ENCODE data around the gene TMEM53.

Gene TMEM53

DNA sequence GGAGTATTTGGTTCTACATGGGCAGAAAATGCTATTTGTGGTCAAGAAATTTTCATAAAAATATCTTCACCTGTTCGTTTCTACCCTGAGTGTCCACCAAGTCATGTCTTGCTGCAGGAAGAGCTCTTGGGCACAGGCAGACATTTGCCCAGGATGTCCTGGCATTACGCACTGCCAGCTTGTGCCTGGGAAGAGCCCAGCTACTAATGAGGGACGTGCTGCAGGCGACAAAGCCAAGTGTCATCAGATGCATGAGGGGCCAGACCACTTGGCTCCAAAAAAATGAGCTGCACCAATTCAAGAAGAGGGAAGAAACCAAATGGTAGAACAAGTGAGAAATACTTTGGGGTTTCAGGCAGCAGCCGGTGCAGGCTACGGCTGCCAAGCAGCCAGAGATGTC is 43.8 kb upstream of the TMEM53 start:
- H3K27ac ChIP-seq: no peak overlapping the region
- TF ChIP-seq, protein P1, sequence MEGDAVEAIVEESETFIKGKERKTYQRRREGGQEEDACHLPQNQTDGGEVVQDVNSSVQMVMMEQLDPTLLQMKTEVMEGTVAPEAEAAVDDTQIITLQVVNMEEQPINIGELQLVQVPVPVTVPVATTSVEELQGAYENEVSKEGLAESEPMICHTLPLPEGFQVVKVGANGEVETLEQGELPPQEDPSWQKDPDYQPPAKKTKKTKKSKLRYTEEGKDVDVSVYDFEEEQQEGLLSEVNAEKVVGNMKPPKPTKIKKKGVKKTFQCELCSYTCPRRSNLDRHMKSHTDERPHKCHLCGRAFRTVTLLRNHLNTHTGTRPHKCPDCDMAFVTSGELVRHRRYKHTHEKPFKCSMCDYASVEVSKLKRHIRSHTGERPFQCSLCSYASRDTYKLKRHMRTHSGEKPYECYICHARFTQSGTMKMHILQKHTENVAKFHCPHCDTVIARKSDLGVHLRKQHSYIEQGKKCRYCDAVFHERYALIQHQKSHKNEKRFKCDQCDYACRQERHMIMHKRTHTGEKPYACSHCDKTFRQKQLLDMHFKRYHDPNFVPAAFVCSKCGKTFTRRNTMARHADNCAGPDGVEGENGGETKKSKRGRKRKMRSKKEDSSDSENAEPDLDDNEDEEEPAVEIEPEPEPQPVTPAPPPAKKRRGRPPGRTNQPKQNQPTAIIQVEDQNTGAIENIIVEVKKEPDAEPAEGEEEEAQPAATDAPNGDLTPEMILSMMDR (conservative IDR thresholded peaks at IDR 0.05): no peak

DNA sequence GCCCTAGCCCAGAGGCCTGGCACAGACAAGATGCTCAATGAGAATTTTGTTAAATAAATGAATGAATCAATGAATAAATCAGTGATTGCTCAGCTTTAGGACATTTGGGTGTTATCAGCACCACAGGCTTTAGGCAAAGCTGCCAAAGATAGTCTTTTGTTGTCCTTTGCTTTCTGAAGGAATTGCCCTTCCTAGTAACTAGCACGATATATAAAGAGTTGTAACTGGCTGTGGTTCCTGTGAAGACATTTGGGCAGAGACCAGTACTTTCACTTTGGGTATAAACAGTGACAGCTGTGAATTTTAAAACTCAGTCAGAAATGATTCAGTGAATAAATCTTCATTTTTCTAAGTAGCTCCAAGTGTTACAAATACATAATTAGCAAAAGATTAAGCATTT is 43.4 kb upstream of the TMEM53 start:
- H3K27ac ChIP-seq: no peak overlapping the region
- TF ChIP-seq, protein P1 (conservative IDR thresholded peaks at IDR 0.05): no peak

DNA sequence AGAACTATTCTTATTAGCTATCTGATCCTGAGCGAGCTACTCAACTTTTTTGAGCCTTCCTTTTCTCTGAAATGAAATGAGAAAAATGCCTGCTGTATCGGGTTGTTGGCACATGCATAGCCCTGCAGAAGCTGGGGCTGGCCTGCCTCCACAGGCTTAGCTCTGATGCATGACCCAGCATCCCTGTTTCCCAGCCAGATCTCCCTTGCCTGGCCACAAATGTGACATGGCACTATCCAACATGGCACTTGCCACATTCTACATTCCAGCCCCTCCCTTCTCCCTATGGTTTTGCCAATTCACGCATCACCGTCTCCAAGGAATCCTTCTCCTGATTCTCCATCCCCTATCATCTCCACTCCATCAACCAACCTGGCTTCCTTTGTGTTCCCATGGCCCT is 42.9 kb upstream of the TMEM53 start:
- TF ChIP-seq, protein P1 (conservative IDR thresholded peaks at IDR 0.05): no peak

DNA sequence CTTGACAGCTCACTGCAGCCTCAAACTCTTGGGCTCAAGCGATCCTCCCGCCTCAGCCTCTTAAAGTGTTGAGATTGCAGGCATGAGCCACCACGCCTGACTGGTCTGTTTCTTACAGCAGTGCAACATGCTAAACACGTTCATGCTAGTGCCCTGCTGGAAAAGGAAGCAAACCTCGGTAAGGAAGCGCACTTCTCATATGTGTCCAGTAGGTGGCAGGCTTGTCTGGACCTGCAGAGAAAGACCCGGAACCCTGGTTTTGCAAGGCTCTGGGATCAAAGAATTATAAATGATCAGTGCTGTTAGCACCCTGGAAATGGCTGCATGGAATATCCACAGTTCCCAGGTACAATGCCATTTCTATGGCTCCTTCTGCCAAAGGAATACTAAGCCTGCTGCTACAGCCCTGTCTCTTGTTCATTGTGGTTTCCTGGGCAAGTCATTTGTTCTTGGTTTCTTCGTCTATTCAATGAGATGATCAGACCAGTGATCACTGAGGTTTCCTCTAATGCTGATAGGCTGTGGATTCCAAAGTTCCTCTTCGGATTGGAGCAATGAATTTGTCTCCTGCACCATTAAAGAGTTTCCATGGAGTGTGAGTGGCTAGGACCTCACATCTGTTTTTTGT is 40.8 kb upstream of the TMEM53 start:
- no peak overlapping the region for H3K27ac ChIP-seq
- TF ChIP-seq, protein P1 (conservative IDR thresholded peaks at IDR 0.05): peak; percentile 93

More for the DNA sequence above, 42.9 kb upstream of the TMEM53 start:
- H3K27ac ChIP-seq: no peak overlapping the region

DNA sequence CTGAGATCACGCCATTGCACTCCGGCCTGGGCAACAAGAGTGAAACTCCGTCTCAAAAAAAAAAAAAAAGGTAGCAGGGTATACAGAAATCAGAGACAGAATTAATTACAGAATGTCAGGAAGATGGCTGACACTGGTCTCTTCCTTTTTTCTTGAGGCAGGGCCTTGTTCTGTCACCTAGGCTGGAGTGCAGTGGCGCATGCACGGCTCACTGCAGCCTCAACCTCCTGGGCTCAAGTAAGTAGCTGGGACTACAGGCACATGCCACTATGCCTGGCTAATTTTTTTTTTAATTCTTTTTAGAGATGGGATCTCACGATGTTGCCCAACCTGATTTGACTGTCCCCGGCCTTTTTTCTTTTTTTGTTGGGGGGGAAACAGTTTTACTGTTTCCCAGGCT is 40.3 kb upstream of the TMEM53 start:
- TF ChIP-seq, protein P1 (conservative IDR thresholded peaks at IDR 0.05): no peak
- H3K27ac ChIP-seq: no peak overlapping the region

DNA sequence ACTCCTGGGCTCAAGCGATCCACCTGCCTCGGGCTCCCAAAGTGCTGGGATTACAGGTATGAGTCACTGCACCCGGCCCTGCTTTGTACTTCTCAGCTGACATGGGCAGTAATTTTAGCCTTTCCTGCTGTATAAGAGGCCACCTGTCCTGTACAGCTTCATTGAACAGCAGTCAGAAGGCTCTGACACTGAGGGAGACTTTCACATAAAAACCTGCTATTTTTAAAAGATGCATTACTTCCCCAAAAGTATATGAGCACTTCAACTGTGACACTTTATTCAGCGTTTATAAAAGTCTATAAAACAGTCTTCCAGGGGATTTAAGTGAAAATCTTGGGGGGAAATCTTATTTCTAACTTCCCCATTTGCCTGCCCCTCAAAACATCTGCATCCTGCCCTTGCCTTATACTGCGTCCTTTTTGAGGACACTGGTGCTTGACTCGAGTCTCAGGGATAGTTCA is 39.1 kb upstream of the TMEM53 start:
- TF ChIP-seq, protein P1 (conservative IDR thresholded peaks at IDR 0.05): no peak
- no peak overlapping the region for H3K27ac ChIP-seq

DNA sequence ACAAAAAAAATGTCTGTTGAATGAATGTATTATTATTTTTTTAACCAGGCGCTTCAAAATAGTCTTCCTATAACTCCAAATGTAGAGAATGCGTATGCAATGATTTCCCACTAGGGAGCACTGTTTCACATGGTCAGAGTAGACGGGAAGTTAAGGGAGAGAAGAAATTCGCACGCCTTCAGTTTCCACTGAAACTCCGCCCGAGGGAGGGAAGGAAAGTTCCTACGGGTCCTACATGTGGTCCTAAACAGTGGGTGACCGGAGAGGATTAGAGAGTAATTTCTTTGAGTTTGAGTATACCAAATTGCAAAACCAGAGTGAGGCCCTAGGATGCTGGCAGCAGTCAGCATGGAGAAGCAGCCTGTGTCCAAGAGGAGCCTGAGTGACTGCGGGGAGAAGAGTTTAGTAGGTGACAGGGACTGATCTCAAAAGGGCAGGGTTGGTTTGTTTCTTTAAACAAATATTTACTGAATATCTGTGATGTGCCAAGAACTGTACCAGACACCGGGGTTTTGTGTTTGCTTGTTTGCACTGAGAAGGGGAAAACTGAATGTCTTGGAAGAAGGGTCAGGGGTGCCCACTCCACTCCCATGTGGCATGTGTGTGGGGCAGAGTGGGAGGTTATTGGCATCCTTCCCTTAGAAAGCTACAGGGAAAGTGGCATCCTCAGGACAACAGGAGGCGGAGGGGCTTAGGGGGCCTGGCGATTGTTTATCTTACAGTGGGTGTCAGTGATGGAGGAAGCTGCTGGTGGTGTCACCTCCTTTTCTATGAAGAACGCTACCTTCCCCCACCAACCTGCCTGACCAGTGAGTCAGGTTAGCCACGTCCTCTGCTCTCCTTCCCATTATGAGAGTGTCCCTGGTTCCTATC is 33.9 kb upstream of the TMEM53 start:
- H3K27ac ChIP-seq: no peak overlapping the region
- TF ChIP-seq, protein P1 (conservative IDR thresholded peaks at IDR 0.05): no peak
